HG03558 (cell line): ENCODE results near the gene KDM2A.
"Not testable (repeated sequence)": the region's sequence is repeated elsewhere in the genome, so short reads cannot be mapped to it uniquely, and the experiment has no call there.

ENCODE experiments used
- ATAC-seq: cut with Tn5 transposase; IDR thresholded peaks from one replicate; pipeline ENCODE4 v1.9.1; 2021; ENCODE audit warnings: moderate number of reproducible peaks; ENCODE audit not compliant: unreplicated experiment; ENCODE audit errors: extremely low read depth

KDM2A gene

DNA sequence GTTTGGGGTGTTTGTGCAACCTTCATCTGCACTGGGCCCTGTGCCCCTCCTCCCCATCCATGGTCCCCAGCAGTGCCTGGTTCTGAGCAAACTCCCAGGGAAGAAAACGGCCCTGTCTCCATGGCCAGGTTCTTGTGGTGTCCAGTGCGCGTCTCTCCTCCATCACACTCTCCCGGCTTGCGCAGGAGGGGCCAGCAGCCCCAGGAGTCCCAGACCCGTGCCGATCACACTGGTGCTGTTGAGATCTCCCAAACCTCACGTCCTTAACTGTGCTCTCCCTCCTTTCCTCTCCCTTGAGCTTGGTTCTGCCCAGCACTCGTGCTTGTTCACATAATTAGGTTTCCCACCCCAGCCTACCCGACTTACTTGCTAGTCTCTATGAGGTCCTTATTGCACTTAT, 136.3 kb downstream of the KDM2A start:
- no peak for ATAC-seq

GRCh38 chr11:67255864-67256263, 136.8 kb downstream of the KDM2A start:
- ATAC-seq: no peak

- no peak for ATAC-seq
Measured at GRCh38 chr11:67256477-67257135, 137.5 kb downstream of the KDM2A start.

GRCh38 chr11:67260406-67260805, 141.3 kb downstream of the KDM2A start:
- ATAC-seq: no peak

GRCh38 chr11:67260885-67261639, 142.0 kb downstream of the KDM2A start:
- ATAC-seq: not testable (repeated sequence)

- no peak for ATAC-seq
Measured at GRCh38 chr11:67261640-67261945, 142.5 kb downstream of the KDM2A start.

DNA sequence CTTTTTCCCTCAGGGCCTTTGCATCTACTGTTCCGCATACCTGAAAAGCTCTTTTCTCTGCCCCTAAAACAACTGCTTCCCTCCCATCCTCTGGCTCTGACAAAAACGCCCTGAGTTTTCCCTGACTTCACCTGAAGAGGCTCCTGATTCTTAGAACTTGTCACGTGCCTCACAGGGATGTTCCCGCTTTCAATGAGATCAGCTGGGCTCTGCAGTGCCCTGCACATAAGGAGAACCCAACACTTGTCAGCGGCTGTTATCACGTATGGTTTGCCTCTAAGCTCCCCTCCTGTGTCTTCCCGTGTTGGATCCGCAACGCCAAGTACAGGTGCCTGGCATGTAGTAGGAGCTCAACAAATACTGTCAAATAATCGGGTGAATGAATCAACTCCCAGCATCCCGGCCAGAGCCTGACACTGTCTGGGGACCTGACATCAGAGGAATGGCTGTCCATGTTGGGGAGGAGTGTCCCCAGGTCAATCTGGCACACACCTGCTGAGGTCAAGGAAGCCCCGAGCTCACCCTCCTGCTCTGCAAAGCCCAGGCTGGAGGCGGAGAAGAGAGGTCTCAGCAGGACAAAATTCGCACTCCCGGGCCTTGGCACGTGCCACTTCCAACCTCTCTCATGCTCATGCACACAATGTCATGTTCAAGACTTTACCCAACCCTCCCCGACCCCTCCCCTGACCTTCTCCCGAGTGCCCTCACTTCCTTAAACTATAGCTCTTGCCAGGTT, 143.1 kb downstream of the KDM2A start:
- no peak for ATAC-seq

DNA sequence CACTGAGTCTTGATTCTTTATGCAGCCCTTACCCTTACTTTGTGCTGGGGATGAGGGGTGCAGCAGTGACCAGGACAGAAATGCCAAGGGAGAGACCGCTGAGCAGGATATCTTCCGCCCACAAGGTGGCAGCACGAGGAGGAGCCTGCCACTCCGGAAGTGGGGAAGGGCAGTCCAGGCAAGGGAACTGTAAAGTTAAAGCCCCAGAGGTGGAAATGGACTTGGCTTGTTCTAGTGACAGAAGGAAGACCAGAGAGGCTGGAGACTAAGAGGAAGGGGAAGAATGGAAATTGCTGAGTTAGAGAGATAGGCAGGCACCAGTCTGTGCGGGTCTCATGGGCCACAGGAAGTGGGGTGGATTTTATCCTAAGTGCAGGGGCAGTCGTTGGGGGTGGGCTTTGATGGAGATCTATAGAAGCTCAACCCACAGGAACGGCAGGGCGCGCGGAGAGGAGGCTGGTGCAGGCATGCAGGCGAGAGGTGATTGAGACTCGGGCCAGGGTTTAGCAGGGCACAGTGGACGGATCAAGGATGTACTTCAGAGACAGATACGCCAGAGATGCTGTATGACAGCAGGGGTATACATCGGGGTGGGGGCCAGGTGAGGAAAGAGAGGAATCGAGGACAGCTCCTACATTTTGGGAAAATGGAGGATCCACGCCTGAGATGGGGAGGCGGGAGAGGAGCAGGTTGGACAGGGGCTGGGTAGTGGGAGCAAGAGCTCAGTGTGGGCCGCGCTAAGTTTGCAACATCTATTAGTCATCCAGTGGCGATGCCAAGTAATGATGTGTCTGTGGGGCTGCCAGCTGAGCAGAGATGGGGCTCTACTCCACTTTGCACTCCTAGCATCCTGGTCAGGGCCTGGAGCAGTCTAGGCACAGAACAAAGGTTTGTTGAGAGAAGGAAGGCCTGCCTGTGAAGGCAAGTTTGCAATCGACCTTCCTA, 143.9 kb downstream of the KDM2A start:
- no peak for ATAC-seq

- ATAC-seq: no peak
Measured at GRCh38 chr11:67264260-67264659, 145.2 kb downstream of the KDM2A start.

GRCh38 chr11:67264877-67265632, 146.0 kb downstream of the KDM2A start:
- ATAC-seq: no peak

DNA sequence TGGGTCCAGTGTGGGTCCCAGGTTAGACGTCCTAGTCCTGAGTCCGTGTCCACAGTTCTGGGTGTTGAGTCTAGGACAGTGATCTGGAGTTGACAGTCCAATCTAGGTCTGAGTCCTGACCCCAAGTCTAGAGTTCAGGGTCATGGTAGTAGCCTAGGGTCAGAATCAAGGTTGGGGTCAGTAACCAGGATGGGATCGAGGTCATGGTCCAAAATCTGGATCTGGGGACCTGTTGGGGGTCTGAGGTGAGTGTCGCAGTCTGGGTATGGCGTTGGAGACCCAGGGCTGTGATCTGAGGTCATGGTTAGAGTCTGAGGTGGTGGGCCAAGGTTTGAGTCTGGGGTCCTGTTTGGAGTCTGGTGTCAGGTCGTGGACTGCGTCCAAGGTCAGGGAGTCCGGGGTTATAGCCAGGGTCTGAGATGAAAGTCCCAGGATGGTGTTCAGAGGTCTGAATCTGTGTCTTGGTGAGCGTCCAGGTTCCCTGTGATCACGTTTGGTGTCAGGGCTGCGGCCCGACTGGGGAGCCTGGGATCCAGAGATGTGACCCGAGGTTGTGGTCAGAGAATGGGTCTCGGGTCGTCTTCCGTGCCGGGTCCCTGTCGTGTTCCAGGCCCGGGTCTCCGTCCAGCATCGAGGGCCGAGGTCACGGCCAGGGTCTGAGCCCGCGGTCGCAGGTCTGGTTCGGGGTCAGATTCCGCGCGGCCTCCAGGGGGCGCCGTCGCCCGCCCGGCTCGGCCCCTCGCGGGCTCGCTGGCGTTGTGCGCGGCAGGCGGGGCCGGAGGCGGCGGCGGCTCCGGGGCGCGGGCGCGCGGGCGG, 146.8 kb downstream of the KDM2A start:
- peak; percentile 33 for ATAC-seq

DNA sequence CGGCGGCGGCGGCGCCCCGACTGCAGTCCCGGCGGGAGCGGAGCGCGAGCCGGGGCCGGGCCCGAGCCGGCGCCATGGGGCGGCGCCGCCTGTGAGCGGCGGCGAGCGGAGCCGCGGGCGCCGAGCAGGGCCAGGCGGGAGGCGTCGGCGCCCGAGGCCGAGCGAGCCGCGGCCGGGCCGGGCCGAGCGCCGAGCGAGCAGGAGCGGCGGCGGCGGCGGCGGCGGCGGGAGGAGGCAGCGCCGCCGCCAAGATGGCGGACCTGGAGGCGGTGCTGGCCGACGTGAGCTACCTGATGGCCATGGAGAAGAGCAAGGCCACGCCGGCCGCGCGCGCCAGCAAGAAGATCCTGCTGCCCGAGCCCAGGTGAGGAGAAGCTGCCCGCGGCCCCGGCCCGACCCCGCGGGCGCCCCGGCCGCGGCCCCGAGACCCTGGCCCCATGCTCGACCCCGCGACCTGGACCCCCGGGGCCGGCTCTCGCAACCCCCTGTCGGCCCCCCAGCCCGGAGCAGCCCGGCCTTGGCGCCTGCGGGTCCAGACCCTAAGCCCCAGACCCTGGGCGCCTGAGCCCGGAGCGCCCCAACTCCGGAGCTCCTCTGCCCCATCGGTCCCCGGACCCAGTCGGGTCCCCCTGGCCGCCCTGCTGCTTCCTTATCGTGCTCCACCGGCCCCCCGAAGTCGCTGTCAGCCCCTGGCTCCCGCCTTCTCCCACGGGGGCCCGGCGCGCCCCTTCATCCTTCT, 147.6 kb downstream of the KDM2A start, which contains the start of gene GRK2:
Gene GRK2 (plus strand): TSS at position 25 of the 739 bp plus-strand sequence. CDS start 227 bp downstream, at position 252.
- no peak for ATAC-seq

- no peak for ATAC-seq
Measured at GRCh38 chr11:67267188-67268080, 148.4 kb downstream of the KDM2A start.

GRCh38 chr11:67268081-67268961, 149.3 kb downstream of the KDM2A start:
- no peak for ATAC-seq

GRCh38 chr11:67268962-67269268, 149.9 kb downstream of the KDM2A start:
- ATAC-seq: no peak
